HG02885 (cell line): Measurements from ENCODE around the gene CEMIP2.

Experiments
- ATAC-seq: cut with Tn5 transposase; IDR thresholded peaks from one replicate; pipeline ENCODE4 v1.9.1; 2021; ENCODE audit warnings: mild to moderate bottlenecking; ENCODE audit not compliant: unreplicated experiment, poor library complexity

CEMIP2 gene

DNA sequence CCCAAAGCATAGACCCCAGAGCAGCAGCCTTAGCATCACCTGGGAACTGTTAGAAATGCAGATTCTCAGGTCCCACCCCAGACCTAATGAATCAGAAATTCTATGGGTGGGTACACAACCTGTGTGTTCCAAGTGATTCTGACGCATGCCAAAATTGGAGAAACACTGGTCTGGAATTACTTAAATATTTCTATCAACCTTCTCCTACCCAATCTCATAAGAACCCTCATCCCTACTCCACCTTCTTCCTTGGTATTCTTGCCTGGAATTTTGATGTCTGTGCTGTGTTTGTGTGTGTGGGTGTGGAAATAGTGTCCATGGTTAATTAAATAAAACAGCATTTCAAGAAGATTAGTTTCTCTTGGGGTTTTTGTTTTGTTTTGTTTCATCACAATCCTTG lies 111.8 kb downstream of the CEMIP2 start:
- ATAC-seq = no peak

GRCh38 chr9:71655778-71656177 lies 112.5 kb downstream of the CEMIP2 start:
- ATAC-seq = no peak

GRCh38 chr9:71655141-71655540 lies 113.2 kb downstream of the CEMIP2 start:
- no peak for ATAC-seq

- ATAC-seq = no peak
These were observed 115.8 kb downstream of the CEMIP2 start for GRCh38 chr9:71652480-71652879.

DNA sequence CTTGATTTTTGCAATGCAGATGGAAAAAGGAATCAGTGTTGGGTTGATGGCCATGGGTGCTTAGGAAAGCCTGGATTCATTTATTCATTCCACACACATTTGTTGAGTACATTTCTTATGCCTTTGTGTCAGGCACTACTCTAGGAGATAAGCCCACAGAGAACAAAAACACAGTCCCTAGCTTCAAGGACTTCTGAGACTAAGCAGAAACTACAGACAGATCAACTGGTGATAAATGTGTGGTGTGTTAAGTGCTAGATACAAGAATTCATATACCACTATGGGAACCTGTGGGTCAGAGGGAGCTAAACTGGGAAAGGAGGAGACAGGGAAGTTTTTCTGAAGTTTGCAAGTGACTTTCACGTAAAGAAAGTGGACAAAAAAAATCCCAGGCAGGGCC lies 119.9 kb downstream of the CEMIP2 start:
- no peak for ATAC-seq

DNA sequence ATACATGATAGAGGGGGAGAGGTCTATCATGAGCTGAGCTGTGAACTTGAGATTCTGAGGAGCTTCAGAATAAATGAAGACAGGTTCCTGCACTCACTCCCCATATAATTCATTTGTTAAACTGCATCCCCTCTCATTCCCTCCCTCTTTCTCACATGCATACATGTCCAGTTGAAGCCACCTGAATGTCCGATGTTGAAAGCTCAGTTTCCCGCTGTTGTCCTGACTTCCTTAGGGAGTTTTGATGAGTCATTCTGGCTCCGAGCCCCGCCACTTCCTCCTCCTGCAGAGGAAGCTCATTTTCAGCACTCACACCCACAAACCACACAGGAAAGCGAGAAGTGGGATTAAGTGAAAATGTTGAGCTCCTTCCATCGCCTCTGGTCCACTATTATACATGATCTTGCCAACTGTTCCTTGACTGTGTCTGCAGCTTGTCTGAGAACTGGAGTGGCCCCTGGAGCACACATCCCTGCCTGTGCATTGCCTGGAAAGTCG lies 121.2 kb downstream of the CEMIP2 start:
- peak; percentile 46 for ATAC-seq

DNA sequence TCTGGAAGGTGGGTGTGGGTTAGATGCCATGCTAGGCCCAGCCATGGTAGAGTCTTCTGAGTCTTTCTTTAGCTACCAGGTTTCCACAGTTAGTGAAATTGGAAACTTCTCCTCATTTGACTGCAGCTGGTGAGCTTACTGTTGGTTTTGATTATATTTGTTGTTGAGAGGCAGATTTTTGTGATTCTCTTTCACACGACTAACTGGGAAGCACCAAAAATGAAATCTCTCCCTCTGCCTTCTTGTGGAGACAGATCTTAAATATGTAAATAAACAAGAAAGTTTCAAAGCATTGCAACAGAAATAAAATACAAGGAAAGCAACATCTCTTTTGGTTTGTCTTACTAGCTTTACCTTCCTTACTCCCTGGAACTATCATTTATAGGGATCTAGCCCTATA lies 122.2 kb downstream of the CEMIP2 start:
- ATAC-seq = no peak

DNA sequence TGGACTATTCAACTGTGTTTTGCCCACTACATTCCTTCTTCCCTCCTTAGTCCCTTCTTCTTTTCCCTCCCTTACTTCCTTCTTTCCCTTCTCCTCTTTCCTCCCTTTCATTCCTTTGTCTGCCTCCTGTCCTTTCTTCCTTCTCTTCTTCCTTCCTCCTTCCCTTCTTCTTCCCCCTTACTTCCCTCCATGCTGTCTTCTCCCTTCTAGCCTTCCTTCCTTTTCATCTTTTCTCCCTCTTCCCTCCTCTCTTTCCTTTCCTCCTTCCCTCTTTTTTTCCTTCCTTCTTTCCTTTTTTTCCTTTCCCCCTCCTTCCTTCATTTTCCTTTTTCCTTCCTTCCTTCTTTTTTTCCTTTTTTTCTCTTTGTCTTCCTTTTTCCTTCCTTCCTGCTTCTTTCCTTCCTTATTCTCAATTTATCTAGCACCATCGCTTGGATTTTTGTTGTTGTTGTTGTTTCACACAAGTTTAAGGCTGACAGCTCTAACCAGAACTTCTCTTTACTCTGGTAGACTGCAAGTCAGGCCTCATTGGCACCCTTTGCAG lies 123.4 kb downstream of the CEMIP2 start:
- ATAC-seq = no peak

DNA sequence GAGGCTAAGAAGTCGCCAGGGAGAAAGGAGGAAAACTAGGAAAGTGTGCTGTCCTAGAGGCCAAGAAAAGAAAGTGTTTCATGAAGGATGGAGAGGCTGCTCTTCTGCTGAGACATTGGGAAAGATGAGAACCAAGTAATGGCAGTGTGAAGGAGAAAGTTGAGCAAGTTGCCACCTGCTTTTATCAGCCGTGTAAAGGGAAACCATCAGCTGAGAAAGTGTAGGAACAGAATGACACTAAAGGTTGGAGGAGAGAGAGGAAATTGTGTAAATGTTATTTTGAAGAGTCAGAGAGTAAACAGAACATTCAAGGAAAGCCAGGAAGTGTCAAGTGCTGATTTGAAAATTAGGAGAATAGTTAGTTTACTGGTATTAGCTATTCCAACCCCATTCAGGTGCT lies 125.0 kb downstream of the CEMIP2 start:
- ATAC-seq = no peak

DNA sequence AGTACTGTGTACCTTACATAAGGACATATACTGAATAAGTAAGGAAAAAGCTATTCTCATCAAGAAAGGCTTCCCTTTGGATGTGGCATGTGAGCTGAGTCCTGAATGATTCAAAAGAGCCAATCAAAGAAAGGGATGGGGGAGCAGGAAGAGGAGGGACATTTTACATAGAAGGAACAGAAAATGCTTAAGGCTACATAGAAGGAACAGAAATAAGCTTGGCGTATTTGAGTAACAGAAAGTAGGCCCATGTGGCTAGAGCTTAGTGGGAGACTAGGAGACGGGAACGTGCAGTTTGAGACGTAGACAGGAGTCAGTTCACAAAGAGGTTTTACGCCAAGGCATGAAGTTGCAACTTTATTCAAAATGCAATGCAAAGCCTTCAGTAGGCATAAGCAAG lies 126.3 kb downstream of the CEMIP2 start:
- no peak for ATAC-seq

DNA sequence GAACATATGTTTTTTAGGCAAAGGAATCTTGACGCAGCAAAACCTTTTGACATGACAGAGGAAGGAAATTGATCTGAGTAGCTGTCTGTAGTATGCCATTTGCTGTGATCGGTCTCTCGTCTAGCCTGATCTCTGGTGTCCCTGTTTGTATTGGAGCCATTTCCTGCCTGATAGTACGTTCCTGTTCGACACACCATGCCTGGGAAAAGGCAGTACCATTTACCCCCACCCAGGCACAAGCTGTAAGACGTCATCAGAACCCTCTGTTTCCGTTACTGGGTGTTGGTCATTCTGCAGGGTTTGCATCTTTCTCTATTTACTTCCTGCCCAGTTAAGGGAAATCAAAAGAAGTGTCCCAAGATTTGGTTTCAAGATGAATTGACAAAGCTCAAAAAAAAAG lies 129.7 kb downstream of the CEMIP2 start:
- no peak for ATAC-seq

DNA sequence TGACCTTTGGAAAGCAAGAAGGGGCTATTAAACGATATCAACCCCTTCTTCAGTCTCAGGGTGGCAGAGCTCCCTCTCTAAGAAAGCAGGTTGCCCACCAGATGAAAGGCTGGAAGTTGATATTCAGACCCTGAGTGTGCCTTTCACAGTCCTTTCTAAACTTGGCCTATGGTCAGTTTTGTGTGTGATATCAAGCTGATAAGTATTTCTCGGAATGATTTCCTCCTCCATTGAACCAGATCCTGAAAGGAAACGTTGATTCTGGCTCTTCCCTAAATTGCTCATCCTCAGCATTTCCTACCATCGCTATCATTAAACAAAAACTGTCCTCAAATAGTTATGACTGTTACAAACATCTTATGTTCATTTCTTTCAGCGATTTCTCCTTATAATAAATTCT lies 130.4 kb downstream of the CEMIP2 start:
- no peak for ATAC-seq

DNA sequence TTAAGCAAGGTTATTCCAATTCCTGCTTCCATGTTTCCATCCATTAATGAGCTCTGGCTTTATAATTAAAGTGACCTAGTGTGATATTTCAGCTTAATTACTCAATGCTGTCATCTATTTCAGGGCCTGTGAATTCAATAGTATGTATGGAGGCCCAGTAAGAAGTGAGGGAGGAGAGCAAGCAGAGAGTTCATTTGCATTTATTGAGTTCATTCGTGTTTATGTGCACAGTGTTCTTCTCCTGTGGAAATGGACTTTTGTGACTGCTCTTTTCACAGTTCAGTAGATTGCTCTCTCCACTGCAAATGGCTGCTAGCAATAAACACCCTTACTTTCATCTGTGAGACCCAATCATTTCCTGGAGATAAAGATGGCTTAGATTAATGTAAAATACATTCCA lies 130.9 kb downstream of the CEMIP2 start:
- ATAC-seq = no peak

- no peak for ATAC-seq
These were observed 132.0 kb downstream of the CEMIP2 start for GRCh38 chr9:71636143-71636839.

GRCh38 chr9:71634752-71635151 lies 133.6 kb downstream of the CEMIP2 start:
- no peak for ATAC-seq
